Kidney glomerular epithelial cell (primary cell): ENCODE data around the gene GDF2.

Experiments
- DNase-seq: peaks from one replicate; lab custom pipeline; 2025; lab: John Stamatoyannopoulos, UW

The GDF2 gene

GRCh38 chr10:47370015-47370767 is 47.9 kb downstream of the GDF2 start:
- no peak for DNase-seq

- DNase-seq = no peak
Observed at GRCh38 chr10:47370878-47371277, 48.6 kb downstream of the GDF2 start.

- DNase-seq = no peak
Observed at GRCh38 chr10:47371629-47372485, 49.6 kb downstream of the GDF2 start.

GRCh38 chr10:47372726-47373125 is 50.5 kb downstream of the GDF2 start:
- DNase-seq = no peak

GRCh38 chr10:47374611-47375536 is 52.6 kb downstream of the GDF2 start:
- no peak for DNase-seq

- no peak for DNase-seq
Observed at GRCh38 chr10:47376522-47377220, 54.4 kb downstream of the GDF2 start.
